NCI-H146 treated with DMSO at 0.1 percent for 48 hours (cell line): ENCODE data around the gene STPG4.

Experiments
- DNase-seq: peaks from one replicate; lab custom pipeline; 2025; ENCODE audit not compliant: unreplicated experiment; lab: John Stamatoyannopoulos, UW

Gene STPG4

DNA sequence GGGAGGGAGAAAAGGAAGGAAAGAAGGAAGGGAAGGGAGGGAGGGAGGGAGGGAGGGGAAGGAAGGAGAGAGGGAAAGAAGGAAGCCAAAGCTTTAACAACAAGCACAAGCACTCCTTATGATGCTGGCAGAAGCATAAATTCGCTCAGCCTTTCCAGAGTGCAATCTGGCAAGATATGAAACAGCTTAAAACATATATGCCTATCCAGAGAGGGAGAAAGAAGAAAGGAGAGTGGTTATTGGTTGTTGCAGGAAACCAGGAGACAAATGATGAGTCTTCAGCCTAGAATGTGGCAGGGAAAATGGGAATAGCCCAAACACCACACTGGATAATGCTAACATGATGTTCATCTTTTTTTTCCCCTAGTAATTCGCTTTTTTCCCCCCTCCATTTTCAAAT lies 64.0 kb downstream of the STPG4 start:
- DNase-seq: no peak

DNA sequence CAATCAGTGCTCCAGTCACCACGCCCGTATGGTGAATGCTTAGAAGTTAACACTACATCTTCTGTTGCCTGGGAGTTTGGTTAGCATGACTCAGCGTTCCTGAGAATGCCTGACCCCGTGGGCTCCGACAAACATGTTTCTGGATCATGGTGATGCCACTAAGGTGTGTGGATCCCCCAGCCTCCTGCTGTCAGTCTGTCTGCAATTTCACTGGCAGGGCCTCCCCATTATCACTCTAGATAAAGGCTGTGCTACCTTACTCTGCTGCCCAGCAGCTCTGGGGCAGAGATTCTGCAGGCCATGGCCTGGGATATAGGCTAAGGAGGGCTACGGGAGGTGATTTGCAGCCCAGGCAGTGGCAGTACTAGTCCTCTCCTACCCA lies 66.0 kb downstream of the STPG4 start:
- no peak for DNase-seq

DNA sequence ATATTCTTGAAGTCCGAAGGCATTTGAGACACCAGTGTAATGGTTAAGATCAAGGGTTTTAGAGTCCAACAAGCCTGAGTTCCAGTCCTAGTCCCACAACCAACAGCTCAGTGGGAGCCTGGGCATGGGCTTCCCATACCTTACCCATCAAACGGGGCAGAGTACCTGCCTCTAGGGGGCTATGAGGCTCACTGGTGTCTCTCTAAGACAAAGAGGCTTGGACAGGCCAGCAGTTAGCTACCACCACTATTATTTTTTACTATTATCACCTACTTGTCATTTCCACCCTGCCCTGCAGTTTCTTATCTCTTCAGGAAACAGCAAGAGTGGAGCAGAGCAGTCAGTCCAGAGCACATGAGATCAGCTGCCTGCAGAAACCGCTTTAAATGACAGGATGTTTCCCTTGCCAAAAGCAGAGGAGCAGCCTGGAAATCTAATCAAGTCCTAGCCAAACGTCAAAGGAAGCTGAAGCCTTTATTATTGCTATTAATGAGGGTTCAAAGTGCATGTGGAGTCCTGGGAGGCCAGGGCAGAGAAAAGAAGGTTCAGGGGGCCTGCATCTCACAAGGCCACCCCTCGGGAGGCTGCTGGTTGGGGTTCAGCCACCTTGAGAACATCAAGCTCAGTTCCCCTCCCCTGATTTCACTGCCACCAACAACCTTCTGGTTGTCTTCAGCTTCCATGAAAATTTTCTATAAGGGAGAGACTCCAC lies 66.6 kb downstream of the STPG4 start:
- no peak for DNase-seq

DNA sequence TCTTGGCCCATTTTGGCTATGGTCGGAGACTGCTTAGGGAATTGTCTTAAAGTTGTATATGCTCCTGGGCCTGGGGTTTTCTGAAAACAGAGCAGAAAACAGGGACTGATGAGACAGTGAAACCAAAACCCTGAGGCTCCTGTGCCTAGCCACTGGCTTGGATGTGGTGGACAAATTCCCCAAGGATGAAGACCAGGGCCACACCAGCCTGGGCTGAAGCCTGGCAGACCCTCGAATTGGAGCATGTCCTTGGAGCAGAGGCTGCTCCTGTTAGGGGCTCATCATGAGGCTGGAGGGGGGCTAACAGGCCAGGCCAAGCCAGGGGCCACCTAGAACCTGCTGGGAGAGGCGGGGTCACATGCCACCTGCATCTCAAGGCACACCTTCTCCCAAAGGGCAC lies 68.1 kb downstream of the STPG4 start:
- DNase-seq: no peak

DNA sequence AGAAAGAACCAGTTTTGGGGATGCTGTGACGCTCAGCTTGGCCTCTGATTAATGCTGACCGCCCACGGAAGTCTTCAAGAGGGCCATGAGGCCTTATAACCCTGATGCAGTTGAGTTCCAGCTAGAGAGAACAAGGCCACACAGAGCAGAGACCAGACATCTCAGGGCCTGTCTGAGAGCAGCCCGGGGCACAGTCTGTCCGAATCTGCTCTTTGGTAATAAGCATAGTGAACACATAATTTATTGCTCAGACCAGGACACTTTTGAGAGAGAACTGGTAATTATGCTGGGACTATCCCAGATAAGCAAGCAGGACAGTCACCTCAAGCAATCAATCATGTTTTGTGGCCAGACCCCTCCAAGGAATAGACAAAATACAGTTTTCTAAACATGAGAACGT lies 68.5 kb downstream of the STPG4 start:
- no peak for DNase-seq

DNA sequence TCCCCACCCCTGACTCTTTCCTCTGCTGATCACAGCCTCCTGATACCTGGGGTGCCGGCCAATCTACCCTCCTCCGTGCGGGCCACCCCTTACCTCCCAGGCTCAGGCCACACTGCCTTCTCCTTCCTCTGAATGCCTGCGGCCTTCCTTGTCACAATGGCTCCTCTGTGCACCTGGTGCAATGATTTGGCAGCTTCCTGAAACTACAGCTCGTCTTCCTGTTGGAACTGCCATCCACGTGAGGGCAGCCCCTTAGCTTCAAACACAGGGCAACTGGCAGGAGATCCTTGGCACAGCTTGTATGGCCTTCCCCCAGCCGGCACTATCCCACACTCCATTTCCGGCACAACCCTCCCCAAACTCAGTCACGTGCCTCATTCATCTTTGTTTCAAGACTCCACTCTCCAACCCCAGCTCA lies 69.0 kb downstream of the STPG4 start:
- DNase-seq: no peak

DNA sequence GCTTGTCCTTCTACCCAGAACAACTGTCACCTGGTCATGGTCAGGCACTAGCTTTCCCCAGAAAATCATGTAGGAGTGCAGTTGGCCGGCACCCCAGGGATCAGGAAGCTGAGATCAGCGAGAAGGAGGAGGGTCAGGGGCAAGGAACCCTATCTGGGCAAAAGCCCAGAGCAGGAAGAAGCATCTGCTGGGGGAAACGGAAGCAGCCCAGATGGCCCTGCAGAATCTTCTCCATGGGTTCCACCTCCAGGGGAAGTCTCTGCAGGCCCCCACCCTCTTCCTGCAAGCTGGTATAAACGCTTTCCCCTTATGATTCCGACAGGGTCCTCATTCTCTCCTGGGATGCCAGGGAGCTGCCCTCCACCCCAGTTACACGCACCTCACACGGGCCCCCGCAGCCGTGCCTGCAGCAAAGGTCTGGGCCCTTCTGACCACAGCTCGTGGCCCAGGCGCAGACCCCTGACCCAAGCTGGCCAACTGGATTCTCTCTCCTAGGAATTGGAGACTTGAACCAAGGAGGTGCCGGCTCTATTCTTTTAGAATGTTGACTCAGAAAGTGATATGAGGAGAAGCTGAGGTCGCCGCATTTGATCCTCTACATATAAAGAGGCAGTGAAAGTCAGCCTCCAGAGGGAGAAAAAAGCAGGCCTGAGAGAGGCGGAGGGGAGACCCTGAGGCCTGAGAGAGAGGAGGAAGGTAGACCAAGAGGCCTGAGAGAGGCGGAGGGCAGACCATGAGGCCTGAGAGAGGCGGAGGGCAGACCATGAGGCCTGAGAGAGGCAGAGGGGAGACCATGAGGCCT lies 71.0 kb downstream of the STPG4 start:
- DNase-seq: no peak

DNA sequence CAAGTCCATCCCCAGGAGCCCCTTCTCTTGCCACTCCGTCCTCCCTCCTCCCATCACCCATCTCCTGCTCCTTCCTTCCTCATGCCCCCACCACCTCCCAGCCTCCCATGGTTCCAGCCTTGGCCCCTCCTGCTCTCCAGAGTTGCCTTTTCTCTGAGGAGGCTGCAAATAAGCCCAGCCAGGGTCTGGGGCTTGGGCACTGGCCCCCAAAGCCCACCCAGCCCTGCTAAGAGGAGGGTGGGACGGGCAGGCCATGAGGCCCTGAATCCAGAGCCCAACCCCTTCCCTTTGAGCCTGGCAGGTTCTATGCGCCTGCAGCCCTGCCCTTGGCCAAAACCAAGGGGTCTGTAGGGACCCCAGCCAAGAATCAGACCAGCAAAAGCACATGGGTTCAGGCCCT lies 71.6 kb downstream of the STPG4 start:
- no peak for DNase-seq

DNA sequence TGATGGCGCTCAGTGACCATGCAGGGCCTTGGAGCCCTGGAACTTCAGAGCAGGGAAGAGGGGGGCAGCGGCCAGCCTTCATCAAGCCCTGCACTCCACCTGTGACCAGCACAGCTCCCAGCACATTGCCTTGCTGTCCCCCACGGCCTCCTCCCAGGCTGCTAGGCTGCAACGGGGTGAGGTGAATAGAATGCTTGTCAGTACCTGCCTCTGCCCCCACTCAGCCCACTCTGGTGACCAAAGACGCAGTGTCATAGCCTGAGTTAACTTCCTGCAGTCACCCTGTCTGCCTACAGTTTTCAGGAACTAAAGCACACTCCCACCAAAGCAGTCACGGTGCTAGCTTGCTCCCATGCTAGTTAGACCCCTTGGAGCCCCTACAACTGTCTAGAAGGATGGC lies 72.1 kb downstream of the STPG4 start:
- DNase-seq: no peak

DNA sequence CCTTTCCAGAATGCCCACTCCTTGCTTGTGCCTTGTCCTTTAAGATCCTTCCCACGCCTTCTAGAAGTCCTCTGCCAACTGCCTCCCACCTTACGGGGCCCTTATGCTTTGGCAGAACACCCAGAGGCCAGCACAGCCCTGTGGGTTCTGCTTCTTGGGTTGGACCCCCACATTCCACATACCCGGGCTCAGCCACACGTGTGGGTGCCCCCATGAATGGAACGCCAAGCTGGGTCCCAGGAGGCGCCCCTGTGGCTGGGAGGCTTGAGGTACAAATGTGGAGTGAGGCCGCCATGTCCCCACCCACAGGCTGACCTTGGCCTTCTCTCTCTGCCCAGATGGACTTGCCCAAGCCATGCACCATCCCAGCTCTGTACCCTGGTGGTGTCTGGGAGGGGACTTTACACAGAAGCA lies 74.2 kb downstream of the STPG4 start:
- no peak for DNase-seq

DNA sequence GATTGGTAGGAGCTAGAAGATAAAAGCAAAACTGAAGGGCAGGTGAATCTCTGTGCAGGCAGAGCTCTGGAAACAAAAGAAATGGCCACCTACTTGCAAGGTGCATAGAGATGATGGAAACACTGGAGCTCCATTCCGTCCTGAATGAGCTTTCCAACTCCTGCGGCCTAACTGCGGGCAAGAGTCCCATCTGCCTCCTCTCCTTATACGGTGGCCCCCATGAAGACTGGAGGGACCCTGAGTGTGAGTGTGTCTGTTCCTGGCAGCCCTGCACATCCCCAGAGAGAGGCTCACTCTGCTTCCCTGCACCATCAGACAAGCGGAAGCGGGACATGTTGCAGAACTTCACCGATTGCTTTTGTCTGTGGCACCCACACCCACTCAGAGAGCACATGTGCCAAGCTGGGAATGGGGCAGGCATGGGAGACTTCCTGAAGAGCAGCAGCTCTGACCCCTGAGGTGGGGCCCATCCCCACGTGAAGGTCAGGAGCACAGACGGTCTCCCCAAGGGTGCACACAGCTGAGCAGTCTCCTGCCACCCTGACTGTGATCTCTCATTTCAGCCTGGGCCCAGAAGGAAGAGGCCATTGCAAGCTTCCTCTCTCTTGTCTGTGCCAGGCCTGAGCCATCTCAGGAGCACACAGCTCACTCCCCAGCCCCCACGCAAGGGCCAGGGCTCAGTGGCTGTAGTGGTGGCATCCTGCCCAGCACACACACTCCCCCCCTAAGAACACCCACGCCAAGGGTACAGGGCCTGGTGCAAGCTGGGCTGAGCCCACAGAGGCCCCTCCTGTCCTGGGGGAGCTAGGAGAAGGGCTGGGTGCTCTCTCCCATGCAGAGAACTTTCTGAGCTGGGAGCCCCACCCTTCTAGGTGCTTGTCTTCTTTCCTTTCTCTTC lies 75.3 kb downstream of the STPG4 start:
- DNase-seq: no peak

DNA sequence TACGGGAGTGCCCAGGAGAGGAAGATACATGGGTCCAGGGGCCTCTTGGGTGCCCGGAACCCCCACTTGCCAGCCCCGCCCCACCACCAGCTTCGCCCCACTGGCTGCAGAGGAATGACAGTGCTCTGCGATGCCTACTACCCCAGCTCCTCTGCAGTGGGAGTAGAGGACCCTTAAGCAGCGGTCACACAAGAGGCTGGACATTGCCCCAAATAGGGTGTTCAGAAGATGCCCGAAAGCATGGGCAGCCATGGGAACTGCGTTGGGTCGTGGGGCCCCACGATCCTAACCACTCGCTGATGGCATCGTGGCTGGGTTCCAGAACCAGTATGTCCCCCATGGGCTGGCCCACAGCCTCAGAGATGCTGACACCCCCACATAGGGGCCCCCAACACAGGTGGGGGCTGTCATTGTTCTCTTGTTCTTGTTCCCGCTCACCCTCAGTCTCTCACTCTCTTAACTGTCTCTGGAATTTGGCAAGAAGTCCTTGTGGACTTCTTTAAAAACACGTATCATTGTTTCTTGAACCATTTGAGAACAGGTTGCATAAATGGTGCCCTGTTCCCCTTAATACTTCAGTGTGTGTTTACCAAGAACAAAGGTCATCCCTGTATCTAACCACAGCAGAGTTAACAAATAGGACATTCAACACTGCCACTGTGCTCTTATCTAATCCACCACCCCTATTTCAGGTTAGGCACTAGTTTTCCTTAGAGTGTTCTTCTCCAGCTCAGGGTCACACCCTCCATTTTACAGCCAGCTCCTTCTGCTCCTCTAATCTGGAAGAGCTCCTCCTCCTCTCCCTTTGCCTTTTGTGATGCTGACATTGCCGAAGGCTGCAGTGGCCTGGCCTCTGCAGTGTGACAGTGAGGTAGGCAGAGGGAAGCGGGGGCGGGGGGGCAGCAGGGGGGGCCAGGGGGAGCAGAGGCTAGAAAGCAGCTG lies 76.3 kb downstream of the STPG4 start:
- no peak for DNase-seq

DNA sequence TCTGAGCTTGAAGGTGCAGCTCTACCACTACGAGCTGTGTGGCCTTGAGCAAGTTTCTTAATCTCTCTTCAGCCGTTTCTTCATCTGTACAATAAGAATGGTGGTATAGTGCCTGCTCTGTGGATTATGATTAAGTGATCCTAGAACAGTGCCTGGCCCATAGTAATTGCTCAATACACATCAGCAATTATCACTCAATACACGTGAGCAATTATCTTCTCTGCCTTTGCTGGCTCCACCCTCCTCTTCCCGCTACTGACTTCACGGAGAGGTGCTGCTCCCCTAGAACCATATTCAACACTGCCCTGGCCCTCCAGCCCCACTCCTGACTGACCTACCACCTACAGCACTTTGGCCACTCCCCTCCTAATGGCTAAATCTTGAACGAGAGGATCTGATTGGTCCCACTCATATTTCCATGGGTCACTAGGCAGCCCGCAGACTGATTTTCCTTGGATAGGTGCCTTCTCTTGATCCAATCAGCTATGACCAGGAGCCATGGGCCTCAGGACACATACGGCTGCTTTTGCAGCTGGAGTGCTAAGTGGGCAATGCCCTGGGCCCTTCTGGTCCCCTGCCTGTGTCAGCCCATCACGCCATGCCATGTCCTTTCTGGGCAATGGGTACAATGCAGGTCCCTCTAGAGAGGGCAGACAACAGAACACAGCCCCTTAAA lies 77.5 kb downstream of the STPG4 start:
- DNase-seq: no peak

DNA sequence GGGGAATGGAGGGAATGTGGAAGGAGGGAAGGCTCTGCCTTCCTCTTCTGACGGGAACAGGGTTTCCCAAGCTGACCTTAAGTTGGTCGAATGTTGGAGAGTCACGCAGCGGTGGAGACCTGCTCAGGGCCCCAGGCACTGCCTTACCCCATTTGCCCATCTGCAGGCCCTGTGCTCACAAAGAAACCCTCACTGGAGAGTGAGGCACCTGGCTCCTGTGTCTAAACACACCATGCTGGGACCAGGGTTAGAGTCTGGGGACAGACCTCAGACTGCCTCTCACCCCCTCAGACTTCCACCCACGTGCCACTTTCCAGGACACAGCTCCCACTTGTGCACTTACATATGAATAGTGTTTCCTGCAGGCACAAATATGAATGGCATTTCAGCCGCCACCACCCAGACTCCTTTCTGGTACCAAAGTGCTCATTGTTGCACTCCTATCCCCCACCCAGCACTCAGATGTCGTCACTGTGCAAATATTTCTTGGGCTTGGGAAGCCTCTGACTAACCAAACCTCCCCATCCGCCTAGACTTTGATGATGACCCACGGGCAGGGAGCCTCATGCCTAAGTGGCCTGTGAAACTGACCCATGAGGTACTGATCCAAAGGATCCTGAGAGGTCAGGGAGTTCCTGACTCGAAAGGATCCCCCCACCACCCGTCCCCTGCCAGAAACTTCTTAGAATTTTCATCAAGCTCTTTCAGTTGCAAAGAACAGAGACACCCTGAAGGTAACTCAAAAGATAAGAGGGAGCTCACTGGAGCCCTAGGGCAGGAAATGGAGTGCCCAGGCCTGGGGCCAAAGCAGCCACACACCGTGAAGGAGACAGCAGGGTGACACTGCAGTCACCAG lies 78.3 kb downstream of the STPG4 start:
- DNase-seq: no peak

DNA sequence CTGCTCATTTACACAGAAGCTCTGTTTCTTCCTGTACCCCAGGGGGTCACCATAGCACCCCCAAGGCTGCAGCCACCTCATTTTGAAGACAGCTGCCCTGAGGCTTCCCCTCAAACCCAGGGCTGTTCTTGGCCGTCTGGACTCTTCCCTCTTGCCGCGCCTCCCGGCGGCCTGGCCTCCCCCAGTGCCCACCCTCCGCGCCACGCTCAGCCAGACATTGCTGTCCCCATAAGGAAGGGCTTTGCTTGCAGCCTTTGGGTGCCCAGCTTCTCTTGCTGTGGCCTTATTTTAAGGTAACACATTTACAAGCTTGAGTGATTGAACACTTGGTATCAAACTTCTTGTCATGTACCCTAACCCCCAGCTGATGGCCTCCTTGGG lies 79.0 kb downstream of the STPG4 start:
- DNase-seq: no peak

DNA sequence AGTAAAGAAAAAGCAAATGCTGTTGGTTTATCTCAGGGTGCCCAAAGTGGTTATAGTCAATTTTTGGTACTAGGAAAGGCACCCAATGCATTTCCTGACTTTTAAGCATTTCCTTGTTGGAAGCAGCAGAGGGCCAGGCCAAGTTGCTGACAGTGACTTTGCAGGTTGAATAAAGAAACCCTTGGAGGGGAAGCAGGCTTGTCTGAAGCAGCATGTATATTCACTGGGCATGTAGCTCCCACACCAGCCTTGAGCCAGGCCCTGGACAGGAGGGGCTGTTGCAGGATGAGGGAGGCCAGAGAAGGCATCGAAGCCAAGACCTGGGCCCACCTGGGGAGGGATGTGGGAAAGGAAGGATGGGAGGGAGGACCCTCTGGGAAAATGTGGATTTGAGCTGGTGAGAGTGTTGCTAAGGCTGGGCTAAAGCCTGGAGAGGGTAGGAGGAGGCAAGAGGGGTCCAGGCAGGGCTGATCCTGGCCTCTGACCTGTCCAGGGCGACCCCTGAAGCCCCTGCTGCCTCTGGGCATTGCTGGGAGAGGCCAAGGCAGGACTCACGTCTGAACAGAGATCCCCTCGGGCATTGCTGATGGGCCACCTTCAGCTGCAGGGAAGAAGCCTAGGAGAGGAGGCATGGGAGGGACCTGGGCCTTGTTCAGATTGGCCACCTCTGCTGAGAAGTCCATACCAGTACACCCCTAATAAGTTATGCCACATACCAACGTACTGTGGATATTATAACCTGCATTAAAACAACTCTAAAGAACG lies 79.6 kb downstream of the STPG4 start:
- no peak for DNase-seq

DNA sequence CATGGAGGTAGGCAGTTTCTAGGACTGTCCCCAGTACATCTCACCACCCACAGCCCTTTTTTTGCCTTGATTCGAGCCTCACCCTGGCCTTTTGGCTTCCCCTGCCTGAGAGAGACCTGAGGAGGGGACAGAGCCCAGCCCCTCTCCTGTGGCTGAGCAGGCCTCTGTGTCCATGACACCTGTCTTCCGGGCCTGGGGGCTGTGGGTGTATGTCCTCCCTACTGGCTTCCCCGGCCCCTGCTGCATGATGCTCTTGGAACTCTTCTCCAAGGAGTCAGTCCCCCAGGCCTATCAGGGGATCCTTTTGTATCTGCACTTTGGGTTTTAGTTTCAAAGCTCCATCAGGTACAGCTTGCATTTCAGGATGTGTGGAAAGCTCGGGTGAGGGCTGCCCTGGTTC lies 80.4 kb downstream of the STPG4 start:
- DNase-seq: no peak

DNA sequence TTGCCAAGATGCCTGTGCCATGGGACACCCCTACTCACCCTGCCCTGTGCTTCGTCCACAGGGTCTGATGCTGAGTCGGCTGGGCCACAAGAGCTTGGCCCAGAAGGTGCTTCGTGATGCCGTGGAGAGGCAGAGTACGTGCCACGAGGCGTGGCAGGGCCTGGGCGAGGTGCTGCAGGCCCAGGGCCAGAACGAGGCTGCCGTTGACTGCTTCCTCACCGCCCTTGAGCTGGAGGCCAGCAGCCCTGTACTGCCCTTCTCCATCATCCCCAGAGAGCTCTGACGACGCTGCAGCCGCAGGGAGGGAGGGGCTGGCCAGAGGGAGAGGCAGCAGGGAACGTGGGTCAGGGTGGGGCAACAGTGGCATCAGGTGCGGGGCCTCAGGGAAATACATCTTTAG lies 81.5 kb downstream of the STPG4 start:
- no peak for DNase-seq
